Measurements from ENCODE around the gene CACNA1D.

Gene CACNA1D

GRCh38 chr3:53833053-53833645 is 338.7 kb downstream of the CACNA1D start:
- DNase-seq, result no peak

GRCh38 chr3:53833700-53834099 is 339.3 kb downstream of the CACNA1D start:
- no peak for DNase-seq

- DNase-seq, result no peak
These were observed 340.2 kb downstream of the CACNA1D start for GRCh38 chr3:53834429-53835095.

- DNase-seq, result no peak
These were observed 340.8 kb downstream of the CACNA1D start for GRCh38 chr3:53835257-53835656.

- no peak for DNase-seq
These were observed 341.9 kb downstream of the CACNA1D start for GRCh38 chr3:53836084-53836872.

- DNase-seq, result no peak
These were observed 342.9 kb downstream of the CACNA1D start for GRCh38 chr3:53837331-53837730.

GRCh38 chr3:53841296-53841695 is 346.9 kb downstream of the CACNA1D start:
- no peak for DNase-seq

- DNase-seq, result no peak
These were observed 348.2 kb downstream of the CACNA1D start for GRCh38 chr3:53842436-53843194.

- DNase-seq, result no peak
These were observed 349.1 kb downstream of the CACNA1D start for GRCh38 chr3:53843195-53844177.

GRCh38 chr3:53844262-53845102 is 350.1 kb downstream of the CACNA1D start:
- DNase-seq, result no peak

- DNase-seq, result no peak
These were observed 350.9 kb downstream of the CACNA1D start for GRCh38 chr3:53845103-53845880.

- DNase-seq, result no peak
These were observed 351.4 kb downstream of the CACNA1D start for GRCh38 chr3:53845881-53846133.

GRCh38 chr3:53846134-53846850 is 351.9 kb downstream of the CACNA1D start, which contains the start of the genes CHDH and IL17RB:
CHDH (minus strand) TSS chr3:53846419; CDS start chr3:53824008, 22,411 bp downstream.
IL17RB (plus strand) TSS chr3:53846568; CDS start chr3:53846589, 21 bp downstream.
- no peak for DNase-seq

- no peak for DNase-seq
These were observed 352.4 kb downstream of the CACNA1D start for GRCh38 chr3:53846851-53847155.

GRCh38 chr3:53849916-53850315 is 355.5 kb downstream of the CACNA1D start:
- DNase-seq, result no peak

- DNase-seq, result no peak
These were observed 356.5 kb downstream of the CACNA1D start for GRCh38 chr3:53850895-53851294.

GRCh38 chr3:53856964-53857363 is 362.6 kb downstream of the CACNA1D start:
- no peak for DNase-seq

- DNase-seq, result no peak
These were observed 363.8 kb downstream of the CACNA1D start for GRCh38 chr3:53858096-53858741.

- no peak for DNase-seq
These were observed 364.8 kb downstream of the CACNA1D start for GRCh38 chr3:53859178-53859577.

Measured in cortex of kidney (tissue), 1 donor.